HG02763 (cell line): Measurements from ENCODE around the gene RASL11A.
"Not testable (repeated sequence)": the region's sequence is repeated elsewhere in the genome, so short reads cannot be mapped to it uniquely, and the experiment has no call there.

Experiments
- ATAC-seq: cut with Tn5 transposase; IDR thresholded peaks from one replicate; pipeline ENCODE4 v1.9.1; 2021; ENCODE audit warnings: mild to moderate bottlenecking, moderate library complexity; ENCODE audit not compliant: unreplicated experiment

Gene RASL11A

DNA sequence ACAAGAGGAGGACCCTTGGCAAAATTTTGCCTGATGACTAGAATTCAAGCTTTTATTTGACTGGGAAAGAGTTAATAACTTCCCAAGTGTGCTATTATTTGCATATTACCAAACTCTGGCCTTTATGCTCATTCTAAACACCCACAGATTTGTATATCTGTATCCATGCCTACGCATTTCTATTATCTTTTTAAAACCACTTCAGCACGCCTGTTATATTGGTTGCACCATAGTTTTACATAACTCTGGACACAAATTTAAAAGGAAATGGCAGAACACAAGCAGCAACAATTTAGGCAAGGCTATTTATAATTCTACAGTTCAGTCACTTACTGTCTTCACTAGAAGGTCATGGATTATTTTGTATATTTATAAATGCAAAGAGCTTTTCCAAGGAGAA, 3.7 kb upstream of the RASL11A start:
- ATAC-seq: no peak

DNA sequence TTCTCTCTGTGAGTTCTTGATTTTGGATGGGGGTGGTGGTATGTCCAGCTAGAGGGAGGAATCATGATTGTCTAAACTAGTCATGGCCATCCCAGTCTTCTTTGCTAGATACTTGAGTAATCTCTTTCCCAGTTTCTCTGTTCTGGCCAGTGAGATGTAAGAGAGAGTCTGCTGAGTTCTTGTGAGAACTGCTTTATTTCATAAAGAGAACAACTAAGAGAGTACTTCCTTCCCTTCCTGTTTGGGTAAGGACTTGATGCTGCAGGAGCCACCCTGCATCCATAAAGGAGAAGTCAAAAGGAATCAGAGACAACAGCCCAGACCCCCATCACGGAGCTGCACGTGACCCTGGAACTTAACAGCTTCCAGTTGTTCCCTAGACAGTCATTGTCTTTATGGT, 3.0 kb upstream of the RASL11A start:
- ATAC-seq: no peak

DNA sequence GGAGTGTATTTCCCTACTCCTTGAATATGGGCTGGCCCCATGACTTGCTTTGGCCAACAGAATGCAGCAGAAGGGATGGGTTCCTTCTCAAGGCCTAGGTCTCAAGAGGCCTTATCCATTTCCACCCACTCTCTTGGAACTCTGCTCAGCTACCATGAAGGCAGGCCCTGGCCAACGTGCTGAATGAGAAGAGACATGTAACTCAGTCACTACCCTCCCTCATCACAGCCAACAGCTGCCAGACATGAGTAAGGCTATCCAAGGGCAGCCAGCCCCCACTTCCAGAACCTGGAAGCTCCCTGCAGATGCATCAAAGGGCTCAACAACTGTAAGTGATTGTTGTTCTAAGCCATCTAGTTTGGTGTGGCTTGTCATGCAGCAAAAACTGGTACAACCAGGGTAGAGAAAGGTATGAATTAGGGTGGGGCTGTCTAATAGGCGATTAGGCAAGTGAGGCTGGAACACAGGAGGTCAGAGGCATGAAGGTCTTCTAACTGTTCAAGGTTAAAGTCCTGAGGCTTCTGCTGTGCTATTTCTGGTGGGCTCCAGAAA, 1.4 kb upstream of the RASL11A start:
- ATAC-seq: no peak

DNA sequence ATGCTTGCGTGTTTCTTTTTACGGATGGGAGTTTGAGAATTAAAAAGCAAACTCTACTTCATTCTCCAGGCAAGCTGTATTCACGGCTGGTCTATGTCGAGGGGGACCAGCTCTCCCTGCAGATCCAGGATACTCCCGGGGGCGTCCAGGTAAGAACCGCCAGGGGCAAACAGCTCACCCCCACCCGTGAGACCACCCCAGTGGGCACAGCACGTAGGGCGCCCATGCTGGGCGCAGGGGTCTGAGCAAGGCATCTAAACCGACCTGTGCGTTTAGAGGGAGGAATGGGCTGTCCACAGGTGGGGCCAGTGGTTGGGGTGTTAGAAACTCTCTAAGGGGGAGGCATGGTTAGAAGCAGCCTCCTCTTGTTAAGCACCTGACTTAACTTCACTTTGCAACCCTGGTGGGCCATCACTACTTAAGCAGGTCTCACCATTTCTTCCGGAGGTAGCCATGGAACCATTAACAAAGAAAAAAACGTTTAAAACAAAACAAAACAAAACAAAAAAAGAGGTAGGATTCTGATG, 1.0 kb downstream of the RASL11A start:
- ATAC-seq: no peak

DNA sequence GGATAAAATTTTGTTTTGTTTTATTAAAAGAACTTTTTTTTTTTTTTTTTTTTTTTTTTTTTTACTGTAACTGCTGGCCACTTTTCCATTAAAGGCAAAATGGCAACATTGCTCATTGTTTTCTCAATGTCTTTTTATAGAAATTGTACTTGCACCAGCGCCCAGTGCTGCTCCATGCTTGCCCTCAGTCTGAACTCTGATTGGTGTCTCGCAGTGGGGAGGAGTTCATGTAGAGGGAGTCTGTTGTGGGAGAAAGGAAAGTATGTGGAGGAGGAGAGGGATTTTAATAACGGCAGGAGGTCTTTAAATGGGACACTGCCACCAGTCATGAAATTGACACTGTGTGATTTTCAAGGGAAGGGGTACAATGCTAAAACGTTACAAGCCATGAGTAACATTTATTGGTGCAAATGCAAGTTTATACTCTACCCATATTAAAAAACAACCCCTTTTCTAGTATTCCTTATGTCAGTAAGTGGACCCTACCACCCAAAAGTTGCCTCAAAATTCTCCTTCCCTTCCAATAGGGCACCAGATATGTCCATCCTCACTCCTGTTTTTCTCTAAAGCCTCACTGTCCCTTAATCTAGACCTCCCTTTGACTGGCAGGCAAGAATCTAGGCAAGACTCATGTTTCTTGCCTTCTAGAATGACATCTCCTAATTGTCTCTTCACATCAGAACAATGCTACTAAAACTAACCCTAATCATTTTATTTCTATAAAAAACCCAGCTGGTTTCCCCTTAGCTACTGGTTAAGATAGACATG, 3.2 kb downstream of the RASL11A start:
- no peak for ATAC-seq

DNA sequence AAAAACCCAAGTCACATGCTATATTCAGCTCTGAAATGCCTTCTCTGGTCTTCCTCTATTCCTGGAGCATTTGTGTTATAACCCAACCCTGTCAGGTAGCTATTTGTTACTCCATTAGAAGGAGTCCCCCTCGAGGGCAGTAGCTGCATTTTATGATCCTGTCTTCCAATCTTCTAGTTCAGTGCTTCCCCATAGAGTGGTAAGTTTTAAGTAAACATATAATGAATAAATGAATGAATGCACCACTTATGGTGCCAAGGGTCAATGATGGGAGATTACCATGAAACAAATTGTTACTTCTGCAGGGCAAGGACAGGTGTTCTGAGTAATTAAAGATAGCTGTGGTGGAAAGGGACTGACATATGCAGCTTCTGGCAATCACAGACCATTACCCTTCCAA, 4.0 kb downstream of the RASL11A start:
- ATAC-seq: no peak

DNA sequence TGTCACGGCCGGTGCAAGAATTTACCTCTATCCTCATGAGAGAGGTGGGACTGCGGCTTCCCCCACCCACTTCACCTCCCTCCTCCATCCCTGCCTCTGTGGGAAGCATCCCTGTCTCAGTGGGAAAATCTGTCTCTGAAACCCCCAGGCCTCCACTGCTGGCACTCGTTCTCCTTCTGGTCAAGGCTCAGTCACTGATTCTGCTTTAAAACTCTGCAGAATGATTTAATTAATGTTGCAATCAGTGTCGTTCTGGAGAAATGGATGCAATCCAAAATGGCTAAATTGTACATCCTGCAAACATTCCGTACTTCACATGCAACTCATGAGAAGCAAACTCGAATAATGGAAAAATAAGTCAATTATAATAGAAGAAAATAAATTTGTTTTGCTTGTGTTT, 5.6 kb downstream of the RASL11A start:
- ATAC-seq: no peak

DNA sequence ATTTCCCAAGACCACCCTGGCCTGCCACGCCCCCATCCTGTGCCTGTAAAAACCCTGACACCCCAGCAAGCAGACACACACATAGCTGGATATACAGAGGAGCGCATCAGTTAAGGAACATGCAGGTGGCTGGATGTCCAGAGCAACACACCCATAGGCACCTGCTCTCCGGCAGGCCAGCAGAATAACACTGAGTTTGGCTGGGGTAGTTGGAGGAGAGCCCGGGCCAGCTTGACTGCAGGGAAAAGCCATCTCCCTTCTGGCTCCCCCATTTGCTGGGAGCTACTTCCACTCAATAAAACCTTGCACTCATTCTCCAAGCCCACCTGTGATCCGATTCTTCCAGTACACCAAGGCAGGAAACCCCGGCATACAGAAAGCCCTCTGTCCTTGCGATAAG, 8.9 kb downstream of the RASL11A start:
- ATAC-seq: no peak

DNA sequence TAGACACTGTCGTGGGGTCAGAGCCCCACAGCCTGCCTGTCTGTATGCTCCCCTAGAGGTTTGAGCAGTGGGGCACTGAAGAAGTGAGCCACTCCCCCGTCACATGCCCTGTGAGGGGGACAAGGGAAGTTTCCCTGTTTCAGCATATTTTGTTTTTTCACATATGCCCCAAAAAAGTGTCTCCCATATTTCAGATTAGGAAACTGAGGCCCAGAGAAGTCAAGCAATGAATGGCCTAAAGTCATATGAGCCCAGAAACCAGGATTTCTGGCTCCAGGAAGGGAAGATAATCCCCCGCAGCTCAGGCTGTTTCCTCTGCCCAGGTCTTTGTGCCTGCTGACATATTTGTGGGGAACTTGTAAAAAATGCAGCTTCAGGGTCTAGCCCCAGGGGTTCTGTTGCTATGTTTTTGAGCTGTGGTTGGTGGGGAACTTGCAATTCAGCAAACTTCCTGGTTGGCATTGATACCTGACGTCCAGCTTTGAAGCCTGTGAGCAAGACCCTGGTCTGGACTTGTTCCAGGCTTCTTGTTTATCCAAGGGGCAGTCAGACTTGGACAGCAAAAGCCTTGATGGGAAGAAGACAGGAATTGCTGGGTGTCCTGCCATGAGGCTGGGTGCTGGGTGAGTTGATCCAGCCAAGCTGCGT, 9.5 kb downstream of the RASL11A start:
- ATAC-seq: no peak

DNA sequence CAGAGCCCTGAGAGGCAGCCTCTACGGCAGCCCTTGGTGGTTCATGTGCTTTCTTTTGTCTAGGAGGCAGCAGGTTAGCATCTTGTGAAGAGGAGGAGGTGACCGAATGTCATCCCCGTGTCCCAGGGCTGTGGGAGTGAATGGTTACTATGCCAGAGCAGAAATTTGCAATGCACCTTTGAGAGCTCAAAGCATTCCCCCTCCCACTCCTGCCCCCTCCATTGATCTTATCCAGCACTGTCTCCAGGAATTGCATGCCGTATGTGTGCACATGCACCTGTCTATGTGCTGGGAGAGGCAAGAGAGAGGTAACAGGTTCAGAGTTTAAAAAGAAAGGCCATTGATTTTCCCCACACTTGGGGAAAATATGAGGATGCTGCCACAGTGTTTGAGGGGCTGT, 10.2 kb downstream of the RASL11A start:
- no peak for ATAC-seq

DNA sequence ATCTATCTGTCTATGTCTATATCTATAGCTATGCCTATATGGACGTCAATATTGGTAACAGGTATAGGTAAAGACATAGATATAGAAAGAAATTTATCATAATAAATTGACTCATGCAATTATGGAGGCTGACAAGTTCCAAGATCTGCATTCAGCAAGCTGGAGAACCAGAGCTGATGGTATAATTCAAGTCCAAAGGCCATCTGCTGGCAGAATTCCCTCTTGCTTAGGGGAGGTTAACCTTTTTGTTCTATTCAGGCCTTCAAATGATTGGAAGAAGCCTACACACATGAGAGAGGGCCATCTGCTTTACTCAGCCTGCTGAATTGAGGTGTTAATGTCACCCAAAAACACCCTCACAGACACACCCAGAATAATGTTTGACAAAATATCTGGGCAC, 10.8 kb downstream of the RASL11A start:
- no peak for ATAC-seq

DNA sequence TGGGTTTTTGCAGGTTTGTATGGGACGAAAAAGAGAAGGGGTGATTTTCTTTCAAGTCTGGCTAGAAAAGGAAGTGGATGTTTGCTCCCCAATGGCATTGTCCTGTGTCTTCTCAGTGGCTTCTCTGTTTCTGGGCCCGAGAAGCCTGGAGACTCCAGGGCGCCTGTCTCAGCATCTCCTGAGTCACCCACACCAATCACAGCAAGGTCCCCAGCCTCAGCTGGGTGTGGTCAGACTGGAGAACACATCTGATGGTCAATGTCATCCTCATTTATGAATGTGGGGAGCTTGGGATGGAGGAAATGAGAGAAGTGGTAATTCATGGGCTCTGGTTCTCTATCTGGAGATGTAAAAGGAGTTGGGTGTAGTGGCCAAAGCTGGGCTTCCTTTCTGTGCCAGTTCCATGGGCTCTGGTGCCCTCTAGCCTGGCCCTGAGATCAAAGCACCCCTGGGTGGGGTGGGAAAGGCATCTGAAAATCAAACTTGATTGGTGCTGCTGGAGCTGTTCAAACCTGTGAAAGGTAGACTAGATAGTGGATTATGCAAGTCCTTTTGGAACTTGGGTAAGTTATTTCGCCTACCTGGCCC, 13.4 kb downstream of the RASL11A start:
- ATAC-seq: no peak

DNA sequence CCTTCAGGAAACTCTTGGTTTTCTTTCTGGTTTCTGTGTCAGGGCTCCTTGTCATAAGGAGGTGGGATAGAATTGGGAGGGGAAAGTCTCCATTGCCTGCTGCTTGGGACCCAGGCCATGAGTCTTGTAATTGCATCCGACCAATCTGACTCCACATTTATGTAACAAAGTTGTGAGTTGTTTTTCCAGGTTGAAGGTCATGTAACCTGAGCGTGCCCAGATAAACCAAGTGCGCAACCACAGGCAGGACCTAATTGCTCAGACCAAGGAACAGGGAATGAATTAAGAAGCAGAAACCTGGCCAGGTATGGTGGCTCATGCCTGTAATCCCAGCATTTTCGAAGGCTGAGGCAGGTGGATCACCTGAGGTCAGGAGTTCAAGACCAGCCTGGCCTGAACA, 17.8 kb downstream of the RASL11A start:
- no peak for ATAC-seq

DNA sequence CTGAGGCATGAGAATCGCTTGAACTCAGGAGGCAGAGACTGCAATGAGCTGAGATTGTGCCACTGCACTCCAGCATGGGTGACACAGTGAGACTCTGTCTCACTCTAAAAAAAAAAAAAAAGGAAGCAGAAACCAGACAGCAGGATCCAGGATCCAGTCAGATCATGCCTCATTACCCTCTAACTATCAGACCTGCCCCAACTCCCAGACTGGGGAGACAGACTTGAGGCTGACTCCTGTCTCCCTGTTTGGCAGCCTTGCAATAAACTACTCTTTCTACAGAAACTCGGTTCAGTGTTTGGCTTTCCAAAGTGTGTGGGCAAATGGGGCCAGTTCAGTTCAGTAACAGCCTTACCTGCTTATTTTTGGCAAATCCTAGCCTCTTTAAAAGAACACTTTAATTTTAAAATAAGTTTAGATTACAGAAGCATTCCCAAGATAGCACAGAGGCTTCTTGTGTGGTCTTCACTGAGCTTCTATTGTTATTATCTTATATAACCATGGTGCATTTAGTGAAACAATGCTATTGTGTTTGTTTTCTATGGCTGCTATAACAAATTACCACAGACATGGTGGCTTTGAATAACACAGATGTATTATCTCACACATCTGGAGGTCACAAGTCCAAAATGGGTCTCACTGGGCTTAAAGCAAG, 18.5 kb downstream of the RASL11A start:
- ATAC-seq: no peak

DNA sequence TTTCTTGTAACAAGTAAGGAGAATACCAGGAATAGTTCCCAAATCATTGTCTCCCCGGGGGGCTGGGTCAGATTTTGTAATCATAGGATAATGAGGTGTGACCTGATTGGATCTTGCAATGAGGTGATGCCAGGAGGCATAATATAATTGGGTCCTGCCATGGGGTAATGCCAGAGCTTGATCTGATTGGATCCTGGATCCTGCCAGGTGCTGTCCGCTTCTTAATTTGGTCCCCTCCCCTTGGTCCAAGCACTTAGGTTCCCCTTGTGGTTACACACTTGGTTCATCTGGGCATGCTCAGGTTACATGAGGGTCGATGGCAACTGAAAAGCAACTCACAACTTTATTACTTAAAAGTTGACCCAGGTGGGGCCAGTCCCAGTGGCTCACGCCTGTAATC, 20.1 kb downstream of the RASL11A start:
- ATAC-seq: no peak

DNA sequence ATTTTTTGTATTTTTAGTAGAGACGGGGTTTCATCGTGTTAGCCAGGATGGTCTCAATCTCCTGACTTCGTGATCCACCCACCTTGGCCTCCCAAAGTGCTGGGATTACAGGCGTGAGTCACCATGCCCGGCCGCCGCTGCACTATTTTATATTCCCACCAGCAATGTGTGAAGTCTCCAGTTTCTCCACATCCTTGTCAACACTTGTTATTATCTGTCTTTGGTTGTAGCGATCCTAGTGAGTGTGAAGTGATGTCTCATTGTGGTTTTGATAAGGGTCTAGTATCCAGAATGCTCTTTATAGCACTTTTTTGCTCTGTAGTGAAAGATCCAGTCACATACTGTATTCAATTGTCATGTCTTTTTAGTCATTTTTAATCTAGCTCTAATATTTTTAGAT, 21.3 kb downstream of the RASL11A start:
- not testable (repeated sequence) for ATAC-seq

DNA sequence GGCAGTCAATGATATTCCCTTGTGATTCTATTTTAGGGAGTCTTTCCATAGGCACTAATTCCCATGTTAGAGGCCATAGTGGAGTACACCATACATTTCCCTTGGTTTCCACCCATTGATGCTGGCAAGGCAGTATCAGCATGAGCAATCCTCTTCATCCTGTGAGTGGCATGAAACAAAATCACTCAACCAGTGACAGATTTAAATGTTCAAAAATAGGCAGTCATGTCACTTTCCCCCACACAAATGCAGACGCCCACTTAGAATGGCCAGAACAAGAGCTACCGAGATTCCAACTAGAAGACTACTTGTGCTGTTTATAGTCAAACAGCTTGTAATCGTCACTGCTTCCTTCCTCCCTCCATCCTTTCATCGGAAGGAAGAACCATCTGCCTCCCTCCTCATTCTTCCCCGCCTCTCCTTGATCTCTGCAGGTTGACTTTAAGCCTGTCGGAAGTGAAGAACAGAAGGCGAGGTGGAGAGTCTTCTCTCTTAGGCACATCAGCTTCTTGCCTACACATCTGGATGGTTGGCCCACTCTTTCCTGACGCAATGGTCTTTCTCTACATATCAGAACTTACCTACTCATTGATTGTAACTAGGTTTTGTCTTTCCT, 22.6 kb downstream of the RASL11A start:
- no peak for ATAC-seq

DNA sequence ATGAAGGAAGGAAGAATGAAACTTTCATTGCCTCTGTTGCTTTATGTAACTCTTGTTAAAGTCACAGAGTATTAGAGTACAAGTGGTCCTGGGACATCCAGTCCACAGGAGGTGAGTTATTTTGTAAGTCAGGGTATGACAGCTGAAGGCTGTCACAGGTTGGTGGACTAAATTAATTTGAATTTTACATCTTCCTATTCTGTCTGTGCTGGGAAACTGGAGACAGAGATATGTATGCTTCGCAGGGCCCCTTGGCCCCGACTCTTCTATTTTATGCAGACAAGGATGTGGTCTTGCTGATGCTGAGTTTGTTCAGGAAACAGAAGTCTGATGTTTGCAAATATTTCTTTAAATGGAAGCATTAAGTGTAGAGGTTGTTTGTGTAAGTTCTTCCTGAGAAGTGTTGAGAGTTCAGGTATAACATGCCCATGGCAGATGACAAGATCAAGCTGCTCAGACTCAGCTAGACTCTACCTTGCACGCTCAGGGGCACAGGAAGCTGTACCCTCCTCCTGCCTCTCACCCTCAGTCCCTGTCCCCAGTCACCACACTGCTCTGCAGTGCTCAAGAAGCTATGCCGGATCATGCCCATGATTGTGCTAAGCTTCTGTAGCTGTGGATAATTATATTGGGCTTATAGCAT, 23.4 kb downstream of the RASL11A start:
- no peak for ATAC-seq

DNA sequence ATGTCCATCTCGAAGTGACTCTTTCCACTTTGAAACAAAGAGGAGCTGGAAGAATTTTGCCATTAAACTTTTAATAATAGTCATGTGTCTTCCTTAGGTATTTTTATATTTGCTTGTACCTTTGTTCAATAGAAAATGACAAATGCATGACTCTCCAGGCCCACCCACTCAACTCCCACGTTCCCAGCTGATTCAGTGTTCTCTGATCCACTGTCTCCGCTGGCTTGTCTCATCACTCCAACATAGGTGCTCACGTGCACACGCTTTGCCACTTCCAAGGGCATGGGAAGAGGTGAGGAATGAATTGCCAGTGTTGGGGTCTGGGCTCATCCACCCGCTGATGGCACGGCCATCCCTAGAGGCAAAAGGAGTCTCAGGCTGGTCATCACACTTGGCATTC, 24.5 kb downstream of the RASL11A start:
- ATAC-seq: no peak

DNA sequence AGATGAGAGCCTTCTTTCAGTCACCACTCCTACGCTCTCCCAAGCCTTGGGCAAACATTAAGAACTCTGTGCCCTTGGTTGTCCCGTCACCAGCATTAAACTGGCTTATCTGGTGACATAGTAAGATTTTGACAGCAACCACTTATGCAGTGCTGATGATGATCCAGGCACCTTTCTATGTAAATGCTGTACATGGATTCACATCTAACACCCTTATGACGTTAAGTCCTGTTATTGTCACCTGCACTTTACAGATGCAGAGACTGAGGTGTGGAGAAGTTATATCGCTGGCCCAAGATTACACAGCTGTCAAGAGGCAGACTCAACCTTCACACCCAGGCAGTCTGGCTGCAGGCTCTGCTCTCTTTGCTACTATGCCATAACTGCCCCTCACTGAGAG, 25.0 kb downstream of the RASL11A start:
- no peak for ATAC-seq
